ENCODE measurements around the gene SERPINA9.

Gene SERPINA9

DNA sequence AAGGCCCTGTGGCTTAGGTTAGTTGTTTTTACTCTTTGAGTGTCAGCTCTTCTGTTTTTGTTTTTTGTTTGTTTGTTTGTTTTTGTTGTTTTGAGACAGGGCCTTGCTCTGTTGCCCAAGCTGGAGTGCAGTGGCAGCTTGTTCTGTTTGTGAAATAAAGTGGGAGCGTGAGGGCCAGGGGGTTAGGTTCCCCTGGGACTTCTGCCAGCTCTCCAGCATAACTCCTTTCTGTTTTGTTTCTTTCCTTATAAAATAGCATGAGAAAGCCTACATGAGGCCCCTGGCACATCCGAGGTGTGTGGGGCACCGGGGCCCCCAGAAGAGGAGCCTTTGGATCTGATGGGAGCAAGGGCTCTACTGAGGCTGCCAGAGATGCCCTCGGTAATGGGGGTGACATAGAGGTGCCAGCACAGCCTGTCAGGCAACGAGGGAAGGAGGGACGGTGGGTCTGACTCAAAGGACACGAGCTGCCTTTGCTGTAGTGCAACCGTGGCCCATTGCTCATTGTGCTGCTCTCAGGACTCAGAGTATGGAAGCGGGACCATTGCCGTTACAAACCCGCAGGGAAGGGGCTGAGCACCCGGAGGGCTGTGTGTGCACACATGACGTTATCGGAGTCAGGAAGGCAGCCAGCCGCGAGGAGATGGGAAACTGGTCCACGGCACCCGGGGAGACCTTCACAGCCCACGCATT lies 14.3 kb downstream of the SERPINA9 start:
- DNase-seq, result no peak

DNA sequence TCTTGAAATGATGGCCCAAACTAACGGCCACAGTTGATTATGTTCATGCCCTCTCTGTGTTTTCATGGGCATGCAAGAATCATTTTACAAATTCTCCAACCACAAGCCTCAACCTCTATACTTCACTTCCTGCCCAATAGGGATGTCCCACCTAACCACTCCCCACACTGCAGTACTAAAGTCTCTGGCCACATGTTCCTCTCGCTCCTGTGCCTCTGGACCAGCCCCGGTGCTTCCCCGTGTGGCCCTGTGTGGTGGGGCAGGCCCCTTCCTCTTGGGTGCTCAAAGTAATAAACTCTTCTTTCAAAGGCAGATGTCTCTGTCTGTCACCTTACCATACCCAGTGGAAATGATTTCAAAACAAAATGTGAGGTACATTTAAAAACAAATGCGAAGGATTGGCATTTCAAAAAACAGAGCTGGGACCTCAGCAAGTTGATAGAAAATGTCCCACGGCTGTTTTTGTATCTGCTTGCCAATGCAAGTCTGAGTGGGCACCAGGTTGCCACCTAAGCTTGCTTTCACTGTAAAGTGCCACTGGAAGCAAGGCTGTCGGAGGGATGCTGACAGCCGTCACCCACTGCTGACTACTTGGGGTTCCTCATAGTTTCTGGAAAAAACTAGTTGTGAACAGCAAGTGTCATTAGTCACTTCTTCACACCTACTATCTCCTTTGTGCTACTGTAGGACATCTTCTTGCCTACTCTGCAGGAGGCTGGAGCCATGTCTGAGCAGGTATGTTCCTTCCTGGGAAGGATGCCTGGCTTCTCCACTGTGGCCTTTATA lies 15.2 kb downstream of the SERPINA9 start:
- DNase-seq, result no peak

DNA sequence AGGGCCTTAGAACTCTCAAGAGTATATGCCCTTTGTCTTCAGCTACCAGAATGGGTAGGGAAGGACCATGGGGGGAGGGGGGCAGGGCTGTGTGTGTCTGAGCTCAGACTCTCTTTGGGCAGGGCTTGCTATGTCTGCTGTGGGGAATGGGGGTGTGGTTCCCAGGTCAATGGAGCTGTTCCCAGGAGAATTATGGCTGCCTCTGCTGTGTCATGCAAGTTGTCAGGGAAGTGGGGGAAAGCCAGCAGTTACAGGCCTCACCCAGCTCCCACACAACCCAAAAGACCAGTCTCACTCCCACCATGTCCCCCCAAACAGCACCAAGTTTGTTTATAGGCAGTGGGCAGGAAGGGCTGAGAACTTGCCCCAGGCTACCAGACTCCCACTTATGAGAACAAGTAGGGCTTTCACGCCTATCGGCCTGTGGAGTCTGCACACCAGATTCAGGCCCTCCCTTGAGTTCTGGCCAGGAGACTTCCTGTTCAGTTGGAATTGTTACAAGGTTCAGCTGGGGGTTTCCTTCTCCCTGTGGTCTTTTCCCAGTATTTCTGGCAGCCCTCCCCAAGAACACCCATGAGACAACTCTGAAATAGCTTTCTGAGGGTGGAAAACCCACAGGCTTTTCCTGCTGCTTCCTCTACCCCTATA lies 17.3 kb downstream of the SERPINA9 start:
- no peak for DNase-seq

DNA sequence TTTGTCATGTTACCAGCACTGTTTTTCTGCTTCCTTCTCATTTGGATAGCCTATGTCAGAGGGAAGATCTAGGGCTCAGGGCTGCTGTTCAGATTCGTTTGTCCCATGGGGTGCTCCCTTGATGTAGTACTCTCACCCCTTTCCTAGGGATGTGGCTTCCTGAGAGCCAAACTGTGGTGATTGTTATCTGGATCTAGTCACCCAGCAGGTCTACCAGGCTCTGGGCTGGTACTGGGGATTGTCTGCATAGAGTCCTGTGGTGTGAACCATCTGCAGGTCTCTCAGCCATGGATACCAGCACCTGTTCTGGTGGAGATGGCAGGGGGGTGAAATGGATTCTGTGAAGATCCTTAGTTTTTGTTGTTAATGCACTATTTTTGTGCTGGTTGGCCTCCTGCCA lies 17.9 kb downstream of the SERPINA9 start:
- DNase-seq, result no peak

DNA sequence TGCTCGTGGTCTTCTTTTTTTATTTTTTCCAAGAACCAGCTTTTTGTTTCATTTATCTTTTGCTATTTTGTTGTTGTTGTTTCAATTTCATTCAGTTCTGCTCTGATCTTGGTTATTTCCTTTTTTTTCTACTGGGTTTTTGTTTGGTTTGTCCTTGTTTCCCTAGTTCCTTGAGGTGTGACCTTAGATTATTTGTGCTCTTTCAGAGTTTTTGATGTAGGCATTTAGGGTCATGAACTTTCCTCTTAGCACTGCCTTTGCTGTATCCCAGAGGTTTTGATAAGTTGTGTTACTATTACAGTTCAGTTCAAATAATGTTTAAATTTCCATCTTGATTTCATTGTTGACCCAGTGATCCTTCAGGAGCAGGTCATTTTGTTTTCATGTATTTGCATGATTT lies 20.1 kb downstream of the SERPINA9 start:
- DNase-seq, result no peak

DNA sequence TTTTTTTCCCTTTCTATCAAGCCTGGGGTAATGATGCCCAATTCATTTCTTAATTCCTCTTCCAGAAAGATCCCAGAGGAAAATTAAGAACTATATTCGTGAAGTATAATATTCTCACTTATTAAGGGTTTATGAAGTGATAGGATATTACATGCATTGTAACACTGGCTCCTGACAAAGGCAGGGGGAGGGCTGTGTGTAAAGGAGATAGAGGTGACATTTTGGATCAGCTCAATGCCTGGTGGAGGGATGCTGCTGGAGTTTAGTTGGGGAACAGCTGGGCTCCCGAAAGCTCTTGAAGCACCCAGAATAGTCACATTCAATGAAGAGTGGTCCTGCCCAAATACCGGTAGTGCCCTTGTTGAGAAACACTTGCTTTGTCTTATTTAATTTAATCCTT lies 24.2 kb downstream of the SERPINA9 start:
- DNase-seq, result no peak

DNA sequence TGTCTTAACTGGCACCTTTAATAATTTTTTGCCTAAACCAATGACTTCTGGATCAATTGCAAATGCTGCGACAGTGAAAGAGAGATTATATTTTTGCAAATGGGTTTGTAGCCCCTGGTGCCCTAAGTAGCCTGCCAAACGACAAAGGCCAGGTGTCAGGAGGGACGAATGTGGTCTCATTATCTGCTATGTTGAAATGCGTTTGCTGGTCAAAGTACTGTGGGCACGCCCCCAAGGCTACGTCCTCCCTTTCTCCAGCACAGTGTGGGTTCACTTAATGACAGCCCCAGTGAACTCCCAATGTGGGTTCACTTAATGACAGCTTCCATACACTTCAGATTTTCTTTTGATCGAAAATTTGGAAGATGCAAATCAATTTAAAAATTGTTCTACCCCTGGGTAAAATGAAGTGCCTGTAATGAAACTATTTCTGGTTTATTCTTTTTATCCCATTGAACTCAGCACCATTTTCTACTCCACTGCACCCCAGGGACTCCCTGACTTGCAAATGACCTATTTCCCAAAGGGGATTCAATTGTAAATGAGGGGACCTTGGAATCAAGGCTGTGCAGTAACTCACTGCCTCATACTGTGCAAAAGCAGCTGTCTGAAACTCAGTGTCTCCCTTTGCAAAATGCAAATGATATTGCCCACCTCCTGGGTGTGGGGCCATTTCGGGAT lies 24.8 kb downstream of the SERPINA9 start:
- DNase-seq, result no peak

DNA sequence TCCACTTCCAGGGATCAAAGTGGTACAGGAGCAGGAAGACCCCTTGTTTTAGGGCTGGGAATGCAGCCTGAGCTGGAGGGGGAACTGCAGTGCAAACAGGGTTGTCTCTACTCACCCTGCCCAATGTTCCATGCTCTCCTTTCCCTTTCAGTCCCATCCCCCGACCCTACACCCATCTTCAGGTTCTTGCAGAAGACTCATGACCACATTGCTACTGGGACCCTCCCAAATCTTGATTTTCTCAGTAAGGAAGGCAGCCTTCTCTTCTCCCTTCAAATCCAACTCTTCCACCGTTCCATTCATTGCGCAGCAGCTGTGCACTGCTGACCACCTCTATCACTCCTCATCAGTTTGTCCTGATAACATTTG lies 25.3 kb downstream of the SERPINA9 start:
- DNase-seq, result no peak

DNA sequence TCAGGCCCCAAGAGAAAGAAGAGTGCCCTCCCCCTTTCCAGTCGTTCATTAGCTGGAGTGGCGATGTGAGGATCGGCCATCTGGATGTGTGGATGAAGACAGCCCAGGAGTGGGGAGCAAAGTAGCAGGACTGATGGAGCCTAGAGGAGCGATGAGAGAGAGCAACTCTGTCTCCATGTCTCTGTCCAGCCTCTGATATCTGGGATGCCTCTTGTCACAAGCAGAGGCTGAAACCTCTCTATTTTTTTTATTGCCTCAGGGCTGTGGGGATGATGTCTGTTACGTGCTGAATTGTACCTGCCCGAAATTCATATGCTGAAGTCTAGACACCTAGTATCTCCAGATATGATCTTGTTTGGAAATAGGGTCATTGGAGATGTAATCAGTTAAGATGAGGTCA lies 26.1 kb downstream of the SERPINA9 start:
- no peak for DNase-seq

DNA sequence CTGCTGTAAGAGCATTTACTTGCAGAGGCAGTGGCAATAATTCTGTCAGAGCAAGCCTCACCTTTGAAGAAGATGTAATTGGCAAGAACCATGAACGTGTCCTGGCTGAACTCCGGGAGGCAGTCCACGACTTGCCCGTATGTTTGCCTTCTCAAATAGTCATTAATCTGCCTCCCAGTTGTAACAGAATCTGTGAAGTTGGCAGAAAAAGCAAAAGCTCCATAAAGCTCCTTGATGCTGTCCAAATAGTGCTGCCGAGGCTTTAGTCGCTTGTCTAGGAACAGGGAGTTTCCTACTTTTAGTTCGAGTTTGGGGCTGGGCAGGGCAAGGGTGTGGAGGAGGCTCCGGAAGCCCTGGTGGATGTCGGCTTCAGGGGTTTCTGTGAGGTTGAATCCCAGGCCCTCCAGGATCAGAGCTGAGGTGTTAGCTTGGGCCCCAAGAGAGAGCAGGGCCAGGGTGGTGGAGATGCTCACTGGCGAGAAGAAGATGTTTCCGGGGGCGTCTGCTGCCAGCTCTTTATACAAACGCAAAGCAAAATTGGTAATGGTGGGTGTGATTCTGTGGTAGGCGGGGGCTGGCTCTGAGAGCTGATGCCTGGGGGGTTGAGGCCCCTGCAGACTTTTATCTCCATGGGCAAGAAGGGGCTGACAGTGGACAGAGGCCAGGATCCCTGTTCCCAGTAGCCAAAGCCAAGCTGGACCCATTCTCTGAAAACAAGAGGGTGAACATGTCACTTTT lies 27.8 kb downstream of the SERPINA9 start:
- no peak for DNase-seq

DNA sequence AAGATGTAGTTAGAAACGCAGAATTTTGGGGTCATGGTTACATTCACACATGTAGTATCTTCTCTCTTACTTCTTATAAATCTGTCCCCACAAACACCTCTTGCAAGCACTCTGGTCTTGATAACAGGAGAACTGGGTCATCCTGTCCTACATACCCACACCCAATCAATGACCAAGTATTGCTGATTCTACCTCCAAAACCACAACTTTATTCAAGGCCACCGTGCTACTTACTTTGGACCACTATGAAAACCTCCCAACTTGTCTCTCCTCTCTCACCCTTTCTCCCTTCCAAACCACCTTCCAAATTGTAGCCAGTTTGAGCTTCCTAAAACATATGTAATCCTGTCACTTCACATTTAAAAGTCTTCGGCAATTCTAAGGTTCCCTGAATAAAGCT lies 28.8 kb downstream of the SERPINA9 start:
- no peak for DNase-seq

DNA sequence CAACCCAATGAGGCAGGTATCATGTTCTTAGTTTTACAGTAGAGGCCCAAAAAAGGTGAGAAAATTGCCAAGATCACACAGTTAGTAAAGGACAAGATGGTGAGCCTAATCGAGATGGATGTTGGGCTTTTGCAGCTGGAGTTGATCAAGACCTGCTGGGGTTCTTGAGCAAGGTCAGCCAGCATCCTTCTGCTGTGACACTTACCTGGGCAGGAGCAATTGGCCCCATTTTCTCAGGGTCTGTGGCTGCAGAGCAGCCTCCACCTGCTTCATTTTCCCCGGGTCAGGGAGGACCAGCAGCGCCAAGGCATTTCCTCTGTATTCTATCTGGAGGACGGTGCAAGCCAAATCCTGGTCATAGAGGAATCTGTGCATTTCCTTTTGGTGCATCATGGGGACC lies 29.9 kb downstream of the SERPINA9 start:
- DNase-seq, result no peak

DNA sequence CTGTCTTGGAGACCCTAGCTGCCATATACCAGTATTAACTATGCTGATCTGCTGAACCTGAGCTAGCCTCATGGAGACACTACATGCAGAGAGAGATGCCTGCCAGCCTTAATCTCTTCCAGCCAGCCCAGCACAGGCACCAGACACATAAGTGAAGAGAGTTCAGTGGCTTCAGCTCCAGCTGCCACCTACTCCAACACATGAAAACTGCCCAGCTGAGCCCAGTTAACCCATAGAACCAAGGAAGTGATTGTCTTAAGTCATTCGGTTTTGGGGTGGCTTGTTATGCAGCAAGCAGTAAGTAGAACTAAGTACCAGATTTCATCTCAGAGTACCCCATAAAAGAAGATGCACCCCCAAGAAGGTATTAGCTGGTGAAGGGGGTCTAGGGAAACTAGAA lies 31.0 kb downstream of the SERPINA9 start:
- DNase-seq, result no peak

DNA sequence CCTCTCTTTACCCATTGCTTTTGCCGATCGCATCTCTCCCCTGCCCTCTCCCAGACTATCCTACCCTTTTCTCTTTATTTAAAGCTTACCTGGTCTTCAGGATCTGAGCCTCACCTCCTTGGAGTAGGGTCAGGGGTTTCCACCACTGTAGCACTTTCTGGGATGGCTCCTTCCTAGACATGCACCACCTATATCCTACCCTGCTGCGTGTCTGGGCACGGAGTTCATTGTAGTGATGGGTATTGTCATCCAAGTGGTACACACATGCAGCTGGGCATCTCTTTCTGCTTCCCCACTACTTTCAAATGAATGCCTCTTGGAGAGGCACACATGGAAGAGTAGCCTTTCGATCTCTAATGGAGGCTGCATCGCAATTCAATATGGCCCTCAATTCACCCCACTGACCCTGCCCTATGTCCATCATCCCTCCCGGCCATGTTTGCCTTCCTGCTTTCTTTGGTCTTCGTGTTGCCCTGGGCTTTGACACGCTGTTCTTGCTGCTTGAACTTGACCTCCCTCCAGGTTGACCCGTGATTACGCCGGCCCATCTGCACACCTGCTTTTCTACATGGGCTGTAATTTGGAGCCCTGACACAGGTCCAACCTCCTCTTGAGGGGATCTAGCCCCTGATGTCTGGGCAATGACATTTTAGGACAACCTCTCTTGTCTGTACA lies 34.3 kb downstream of the SERPINA9 start:
- DNase-seq, result no peak

DNA sequence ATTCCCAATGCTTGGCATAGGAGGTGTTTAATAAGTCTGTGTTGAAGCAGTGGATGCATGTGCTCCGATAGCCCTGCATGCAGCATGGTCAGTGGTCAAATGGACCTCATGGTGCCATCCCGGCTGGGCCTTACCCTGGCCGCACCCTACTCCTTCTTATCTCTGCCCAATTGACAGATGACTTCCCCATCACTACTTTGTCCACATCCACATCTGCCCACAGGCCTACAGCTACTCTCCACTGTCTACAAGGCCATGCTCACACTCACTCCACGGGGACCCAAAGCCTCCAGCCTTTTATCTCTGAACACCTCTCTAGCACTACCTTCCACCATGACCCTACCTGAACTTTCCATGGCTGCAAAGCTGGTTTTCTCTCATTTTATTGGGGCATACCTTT lies 34.9 kb downstream of the SERPINA9 start:
- no peak for DNase-seq

DNA sequence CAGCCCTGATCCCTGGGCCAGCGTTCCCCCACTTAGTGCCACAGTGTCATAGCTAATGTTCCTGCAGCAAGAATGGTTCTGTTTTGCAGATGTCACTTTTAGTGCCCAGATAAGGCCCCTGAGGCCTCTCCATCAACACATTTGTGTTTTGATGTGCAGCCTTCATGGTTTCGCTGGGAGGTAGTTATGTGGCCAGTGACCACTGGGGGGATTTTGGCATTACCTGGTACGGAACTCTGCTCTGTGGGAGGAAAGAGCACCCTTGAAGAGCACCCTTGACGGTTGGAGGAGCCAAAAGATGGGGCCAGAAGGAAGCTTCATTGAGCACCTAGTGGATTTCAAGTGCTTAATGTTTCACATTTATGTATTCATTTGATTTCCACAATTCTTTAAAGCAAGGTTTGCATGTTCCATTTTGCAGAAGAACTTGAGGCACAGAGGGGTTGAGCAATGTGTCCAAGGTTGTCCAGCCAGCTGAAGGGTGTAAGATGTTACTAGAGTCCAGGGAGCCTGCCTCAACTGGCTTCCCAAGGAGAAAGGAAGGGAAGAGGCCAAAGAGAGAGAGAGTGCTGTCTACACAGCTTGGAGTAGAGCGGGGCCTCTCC lies 36.4 kb downstream of the SERPINA9 start:
- no peak for DNase-seq

DNA sequence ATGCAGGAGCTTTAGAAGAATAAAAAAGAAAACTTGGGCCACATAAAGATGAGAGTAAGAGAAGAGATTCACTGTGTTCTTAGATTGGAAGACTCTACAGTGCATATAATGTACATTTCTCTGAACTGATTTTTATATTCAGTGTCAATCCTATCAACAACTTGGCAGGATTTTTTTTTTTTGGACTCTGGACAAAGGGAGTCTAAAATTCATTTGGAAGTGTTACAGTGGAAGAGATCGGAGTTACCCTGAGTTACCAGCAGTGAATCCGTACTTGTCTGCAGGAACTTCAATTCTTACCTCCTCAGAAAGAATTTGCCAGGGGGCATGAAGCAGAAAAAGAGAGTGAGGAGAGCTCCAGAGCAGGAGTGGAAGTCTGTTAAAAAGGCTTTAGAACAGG lies 47.4 kb downstream of the SERPINA9 start:
- no peak for DNase-seq

DNA sequence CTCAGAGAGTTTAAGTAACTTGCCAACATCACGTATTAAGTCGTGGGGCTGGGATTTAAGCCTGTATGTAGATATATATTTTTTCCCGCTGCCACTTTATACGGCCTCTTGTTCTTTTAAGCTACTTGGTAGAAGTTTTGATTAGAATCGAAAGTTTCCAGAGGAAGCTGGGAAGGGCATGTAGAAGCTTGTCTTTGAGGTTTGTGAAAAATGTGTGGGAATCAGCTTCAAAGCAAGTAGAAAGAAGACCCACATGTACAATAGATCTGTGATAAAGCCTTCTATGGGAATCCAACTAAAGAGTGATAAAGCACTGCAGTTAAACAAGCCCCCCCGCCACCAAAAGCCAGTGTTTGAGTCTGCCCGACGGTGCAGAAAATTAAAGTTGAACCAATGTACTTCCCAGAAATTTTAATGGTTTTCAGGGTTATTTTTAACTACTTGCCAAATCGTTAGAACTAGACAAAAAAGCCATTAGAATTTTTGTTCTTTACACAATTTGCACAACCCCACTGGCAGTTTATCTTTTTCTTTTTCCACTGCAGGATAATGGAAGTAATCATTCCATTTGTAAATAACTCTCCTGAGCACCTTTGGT lies 48.9 kb downstream of the SERPINA9 start:
- DNase-seq, result no peak

DNA sequence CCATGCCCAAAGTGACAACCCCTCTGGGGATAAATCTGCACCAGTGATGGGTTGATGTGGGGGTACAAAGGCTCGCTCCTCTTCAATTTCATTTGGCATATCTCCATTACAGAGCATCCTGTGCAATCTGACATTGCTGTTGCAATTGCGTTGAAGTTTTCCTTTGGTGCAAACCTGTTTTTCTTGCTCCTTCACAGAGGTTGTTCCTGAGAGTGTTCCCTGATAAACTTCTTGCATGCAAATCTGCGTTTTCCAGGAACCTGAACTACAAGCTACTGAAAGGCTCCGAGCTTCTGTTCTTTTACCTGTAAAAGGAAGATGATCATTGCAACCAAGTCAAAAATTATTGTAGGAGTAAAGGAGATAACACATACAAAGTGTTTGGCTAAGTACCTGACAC lies 49.5 kb downstream of the SERPINA9 start:
- no peak for DNase-seq

DNA sequence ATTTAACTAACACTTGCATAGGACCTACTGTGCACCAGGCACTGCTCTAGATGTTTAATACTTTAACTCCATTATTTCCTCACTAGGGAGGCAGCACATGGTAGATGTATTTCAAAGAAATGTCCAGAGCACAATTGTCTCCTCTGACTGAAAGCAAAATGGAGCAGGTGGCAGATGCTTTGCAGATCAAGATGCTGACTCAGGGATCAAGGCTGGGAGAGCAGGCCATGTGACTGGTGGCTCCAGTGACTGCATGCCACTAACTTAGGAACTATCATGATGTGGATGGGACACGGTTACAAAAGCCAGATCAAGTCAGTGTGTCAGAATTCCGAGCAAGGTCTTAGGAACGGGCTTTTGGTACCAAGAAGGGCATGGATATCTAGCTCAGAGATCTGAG lies 51.6 kb downstream of the SERPINA9 start:
- DNase-seq, result no peak

DNA sequence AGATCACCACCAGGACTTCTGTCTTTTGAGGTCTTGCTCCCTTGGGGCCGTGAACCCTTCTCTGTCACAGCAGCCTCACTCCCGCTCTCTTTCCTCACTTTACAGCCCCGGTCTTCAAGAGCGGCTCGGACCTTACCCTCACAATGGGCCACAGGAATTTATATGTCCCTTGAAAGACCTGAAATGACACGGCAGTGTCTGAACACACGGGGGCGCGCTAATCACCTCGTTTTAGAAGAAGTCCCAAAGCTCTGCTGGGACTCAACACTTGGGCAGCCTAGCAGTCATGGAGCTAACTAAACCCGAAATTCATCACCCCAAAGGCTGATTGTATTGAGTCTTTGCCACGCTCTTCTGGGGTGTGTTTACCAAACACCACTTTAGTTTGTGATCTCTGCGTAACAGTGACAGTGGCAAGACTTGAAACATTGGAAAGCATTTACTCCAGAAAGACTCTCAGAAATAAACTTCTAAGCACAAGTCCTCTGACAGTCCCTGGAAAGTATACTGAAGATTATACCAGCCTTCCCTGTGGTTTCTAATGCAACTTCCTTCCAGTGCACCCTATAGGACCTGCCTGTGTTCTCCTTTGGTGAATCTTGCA lies 52.4 kb downstream of the SERPINA9 start:
- peak; percentile 4 for DNase-seq
